Activated T-helper 1 cell treated with anti-CD3 and anti-CD28 coated beads, Interleukin-2, amount 50 U/mL, for 16 hours (primary cell): ENCODE measurements around the gene RIPPLY3.
"Not testable (repeated sequence)": the region's sequence is repeated elsewhere in the genome, so short reads cannot be mapped to it uniquely, and the experiment has no call there.

Experiments used
- DNase-seq, 2 donors: peaks; one replicate each; pipeline ENCODE4 v3.0.0-alpha.2; 2020; ENCODE audit warnings: low read depth in 1 of 2, low spot score in 1 of 2

RIPPLY3 gene

DNA sequence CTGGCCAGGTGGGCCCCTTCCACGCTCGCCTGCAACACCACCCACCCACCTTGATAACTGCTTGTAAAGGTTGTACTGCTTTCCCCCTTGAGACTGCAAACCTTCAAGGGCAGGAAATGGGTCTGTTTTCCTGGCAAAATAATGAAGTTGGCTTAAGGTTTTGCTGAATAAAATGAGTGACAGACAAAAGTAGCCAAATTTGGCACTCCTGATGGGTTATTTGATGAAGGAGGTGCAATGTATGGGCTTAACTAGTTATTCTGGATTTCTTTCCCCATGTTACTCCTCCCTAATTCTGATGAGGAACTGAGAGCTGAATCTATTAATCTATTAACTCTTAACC, 25.5 kb upstream of the RIPPLY3 start:
- DNase-seq: no peak

DNA sequence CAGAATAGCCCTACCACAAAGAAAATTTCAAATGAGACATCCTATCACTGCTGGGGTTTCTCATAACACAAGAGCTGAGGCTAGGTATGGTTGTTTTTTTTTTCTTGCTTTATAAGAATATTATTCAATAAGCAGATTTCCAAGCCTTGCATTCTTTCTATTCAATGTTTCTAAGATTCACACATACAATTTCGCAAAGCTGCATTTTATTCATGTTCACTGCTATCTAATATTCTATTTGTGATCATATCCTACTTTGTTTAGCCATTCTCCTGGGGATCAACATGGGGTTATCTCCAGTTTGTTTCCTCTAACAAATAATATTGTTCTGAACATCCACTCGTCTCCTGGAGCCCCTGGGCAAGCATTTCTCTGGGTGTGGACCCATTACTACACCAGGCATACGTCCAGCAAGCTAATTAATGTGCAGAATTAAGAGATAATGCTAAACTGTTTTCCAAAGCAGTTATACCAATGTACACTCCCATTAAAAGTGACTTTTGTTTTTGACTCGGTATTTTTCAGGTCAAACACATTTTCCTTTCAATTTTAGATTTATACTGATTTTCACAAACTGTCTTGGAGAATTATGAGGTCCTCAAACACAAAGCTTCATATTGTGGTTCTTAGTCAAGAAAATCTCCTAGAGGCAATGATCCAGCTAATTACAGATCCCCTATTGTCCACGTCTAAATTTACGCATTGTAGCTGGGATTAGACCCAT, 24.4 kb upstream of the RIPPLY3 start:
- DNase-seq: no peak

DNA sequence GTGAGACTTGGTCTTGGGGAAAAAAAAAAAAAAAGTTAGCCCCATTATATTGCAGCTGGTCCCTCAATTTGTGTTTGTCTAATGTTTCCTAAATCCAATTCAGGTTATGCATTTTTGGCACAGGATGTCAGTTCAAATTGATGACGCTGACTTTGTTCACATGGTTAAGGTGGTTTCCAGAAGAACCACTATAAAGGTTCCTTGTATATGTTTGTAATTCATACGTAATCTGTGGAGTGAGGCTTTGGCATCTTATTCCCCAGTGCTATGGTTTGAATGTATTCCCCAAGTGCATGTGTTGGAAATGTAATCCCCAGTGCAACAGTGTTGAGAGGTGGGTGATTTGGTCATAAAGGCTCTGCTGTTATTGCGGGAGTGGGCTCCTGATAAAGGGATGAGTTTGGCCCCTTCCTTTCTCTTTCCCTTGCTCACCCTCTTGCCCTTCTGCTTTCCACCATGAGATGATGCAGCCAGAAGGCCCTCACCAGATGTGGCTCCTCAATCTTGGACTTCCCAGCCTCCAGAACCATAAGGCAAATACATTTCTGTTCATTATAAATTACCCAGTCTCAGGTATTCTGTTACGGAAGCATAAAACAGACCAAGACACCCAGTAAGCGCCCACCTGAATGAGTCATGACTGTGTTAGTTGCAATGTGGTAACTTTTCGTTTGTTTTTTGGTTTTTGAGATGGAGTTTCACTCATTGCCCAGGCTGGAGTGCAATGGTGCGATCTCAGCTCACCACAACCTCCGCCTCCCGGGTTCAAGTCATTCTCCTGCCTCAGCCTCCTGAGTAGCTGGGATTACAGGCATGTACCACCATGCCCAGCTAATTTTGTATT, 20.5 kb upstream of the RIPPLY3 start:
- no peak for DNase-seq

DNA sequence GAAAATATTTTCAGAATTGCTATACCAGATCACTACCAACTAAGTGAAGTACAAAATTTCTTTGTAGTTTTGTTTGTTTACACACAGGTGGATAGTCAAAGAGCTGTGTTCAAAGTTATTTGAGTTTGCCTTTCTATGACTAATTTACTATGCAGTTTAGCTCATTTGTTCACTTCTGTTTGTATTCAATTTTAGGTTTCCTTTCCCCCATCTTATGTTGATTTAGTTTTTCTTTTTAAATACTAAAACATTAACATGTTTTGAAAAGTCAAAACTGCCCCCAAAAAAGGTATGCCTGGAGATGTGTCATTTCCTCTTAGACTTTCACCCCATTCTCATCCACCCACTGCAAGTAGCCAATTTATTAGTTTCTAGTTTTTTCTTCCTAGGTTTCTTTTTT, 18.7 kb upstream of the RIPPLY3 start:
- DNase-seq: no peak

DNA sequence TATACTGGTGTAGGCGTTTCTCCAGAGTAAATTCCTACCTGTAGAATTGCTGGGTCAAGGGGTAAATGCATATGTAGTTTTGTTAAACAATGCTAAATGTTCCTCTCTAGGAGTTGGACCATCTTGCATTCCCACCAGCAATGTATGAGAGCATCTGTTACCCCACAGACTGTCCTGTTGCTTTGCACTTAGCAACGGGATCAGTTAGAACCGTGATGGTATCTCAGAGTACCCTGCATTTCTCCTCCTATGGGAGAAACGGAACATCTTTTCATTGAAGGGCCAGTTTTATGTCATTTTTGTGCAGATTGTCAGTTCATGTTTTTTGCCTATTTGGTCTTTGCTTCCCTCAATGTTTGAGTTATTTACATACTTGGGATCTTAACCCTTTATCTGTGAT, 18.0 kb upstream of the RIPPLY3 start:
- no peak for DNase-seq

DNA sequence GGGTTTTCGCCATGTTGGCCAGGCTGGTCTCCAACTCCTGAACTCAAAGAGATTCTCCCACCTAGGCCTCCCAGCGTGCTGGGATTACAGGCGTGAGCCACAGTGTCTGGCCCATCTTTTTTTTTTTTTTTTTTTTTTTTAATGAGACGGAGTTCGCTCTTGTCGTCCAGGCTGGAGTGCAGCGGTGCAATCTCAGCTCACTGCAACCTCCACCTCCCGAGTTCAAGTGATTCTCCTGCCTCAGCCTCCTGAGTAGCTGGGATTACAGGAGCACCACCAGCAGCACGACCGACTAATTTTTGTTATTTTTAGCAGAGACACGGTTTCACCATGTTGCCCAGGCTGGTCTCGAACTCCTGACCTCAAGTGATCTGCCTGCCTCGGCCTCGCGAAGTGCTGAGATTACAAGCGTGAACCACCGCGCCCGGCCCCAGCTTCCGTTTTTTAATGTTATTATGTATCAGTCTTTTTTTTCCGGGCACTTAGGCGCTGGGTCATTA, 17.3 kb upstream of the RIPPLY3 start:
- DNase-seq: not testable (repeated sequence)

DNA sequence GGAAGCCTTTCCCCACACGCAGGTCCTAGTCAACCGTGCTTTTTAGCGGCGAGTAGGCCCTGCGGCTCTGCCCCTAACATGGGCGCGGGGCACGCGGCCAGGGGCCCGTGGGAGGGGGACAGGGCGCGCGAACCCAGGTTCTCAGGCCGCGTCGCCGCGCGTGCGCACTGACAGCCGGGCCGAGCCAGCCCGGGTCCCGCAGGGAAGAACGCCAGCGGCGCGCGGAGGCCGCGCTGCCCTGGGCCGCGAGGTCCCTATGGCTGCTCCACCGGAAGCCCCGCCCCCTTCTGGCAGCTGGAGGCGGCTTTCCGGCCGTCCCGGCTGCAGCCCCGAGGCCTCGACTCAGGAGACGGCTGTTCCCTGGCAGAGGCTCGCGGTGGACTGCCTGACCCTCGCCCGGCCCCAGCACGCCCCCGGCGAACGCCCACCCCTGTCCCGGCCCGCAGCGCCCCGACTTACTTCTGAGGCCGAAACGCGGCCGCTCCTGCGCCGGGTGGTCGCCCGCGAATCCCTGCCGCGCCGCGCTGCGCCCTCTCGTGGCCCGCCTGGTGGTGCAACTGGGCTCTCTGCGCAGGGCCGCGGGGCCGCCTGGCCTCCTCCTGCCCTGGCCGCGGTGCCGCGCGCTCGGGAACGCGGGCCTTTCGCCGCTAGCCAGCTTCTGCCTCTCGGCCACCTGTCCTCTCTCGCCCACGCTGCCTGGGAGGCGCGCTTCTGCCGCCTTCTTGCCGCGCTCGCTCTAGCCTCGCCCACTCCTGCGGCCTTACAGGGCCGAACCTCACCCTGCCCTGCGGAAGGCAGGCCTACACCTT, 16.6 kb upstream of the RIPPLY3 start:
- DNase-seq: peak; percentile 59 to 81

DNA sequence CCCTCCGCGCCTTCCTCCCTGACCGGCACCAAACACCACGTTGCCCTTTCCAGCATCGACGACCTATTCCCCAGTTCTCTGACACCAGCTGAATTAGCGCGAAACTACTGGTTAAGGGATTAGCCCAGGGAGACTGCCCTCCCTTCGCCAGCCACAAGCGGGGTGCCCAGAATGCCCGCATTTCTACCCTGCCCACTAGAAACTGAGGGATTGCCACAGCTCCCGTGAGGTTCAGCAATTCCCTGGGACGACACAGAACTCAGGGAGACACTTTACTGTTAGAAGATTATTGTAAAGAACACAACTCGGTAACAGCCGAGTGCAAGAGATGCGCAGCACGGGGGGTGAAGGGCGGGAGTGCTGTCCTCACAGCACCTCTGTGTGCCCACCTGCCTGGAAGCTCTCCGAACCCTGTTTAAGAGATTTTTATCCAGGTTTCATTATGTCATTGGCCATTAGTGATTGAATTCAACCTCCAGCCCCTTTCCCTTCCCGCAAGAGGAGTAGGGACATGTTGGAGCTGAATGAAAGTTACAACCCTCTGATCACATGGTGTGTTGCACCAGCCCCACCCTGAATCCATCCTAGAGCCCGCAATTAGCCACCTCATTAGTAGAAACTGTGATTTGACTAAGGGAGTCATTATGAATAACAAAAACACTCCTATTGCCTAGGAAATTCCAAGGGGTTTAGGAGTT, 15.8 kb upstream of the RIPPLY3 start:
- DNase-seq: no peak

DNA sequence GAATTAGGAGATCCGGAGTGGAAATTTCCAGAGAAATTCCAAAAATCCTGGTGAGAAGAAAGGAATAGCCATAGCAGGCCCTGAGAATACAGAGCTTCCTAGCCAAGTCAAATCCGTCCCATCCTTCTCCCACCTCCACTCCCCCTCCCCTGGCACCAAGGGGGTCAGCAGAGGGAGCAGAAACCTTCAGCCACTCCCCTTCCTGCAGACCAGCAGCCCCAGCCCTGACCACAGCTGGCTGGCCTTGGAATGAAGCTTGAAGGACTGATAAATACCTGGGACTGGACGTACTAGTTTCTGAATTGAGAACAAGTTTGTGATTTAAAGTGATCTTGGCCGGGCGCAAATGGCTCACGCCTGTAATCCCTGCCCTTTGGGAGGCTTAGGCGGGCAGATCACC, 13.8 kb upstream of the RIPPLY3 start:
- DNase-seq: no peak

DNA sequence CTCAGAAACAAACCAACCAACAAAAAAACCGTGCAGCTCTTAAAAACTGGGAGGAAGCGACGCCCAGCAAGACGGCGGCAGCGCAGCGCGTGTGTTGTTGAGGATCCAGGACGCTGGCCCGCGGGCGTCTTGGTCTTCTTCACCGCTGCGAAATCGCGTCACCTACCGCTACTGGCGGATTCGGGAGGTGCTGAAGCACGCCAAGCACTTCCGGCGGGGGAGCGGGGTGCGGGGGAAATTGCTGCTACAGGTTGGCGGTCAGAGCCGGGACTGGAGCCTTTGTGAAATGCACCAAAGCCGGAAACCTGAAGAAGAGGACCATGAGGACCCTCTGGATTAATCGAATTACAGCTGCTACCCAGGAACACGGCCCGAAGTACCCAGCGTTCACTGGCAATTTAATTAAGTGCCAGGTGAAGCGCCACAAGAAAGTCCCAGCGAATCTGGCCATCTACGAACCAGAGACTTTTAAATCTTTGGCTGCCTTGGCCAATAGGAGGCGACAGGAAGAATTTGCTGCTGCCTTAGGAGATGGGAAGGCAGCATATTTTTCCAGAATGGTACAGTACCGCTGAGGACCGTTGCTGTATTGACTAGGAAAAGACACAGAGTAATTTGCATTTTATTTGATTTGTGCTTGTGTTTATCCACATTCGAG, 11.9 kb upstream of the RIPPLY3 start:
- no peak for DNase-seq

DNA sequence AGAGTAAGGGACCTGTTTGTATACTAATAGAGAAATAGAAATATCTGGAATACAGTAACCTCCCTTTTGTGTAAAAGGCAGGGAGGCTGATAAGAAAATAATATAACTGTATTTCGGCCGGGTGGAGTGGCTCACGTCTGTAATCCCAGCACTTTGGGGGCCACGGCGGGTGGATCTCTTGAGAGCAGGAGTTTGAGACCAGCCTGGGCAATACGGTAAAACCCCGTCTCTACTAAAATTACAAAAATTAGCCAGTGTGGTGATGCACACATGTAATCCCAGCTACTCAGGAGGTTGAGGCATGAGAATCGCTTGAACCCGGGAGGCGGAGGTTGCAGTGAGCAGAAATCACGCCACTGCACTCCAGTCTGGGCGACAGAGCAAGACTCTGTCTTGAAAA, 11.2 kb upstream of the RIPPLY3 start:
- not testable (repeated sequence) for DNase-seq

DNA sequence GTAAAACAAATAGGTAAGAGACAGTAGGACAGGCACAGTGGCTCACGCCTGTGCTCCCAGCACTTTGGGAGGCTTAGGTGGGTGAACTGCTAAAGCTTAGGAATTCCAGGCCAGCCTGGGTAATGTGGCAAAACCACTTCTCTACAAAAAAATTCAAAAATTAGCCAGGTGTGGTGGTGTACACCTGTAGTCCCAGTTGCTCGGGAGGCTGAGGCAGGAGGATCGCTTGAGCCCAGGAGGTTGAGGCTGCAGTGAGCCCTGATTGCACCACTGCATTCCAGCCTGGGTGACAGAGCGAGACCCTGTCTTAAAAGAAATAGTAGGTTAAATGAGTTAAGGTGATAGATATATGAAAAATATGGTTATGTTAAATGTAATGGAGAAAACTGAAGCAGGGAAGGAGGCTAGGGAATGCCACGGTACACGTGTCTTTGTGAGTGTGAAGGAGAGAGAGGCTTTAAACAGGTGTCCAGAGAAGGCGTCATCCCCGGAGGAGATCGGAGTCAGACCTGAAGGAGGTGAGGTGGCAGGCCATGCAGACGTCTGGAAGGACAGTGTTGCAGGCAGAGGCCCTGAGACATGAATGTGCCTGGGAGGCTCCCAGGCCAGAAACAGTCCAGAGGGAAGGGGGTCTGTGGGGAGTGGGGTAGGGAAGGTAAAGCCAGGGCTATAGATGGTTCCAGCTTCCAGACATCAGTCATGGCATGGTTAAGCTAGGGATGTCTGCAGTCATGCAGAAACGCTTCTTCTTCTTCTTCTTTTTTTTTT, 7.2 kb upstream of the RIPPLY3 start:
- DNase-seq: no peak

DNA sequence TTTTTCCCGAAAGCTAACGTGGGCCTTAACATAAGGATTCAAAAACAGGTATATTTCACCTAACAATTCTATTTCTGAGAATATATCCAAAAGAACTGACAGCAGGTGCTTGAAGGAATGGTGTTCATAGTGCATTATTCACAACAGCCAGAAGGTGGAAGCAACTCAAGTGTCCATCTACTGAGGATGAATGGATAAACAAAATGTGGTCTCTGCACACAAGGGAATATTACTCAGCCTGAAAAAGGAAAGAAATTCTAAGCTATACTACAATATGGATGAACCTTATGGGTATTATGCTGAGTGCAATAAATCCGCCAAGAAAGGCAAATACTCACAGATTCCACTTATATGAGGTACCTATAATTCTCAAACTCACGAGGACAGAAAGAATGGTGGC, 6.1 kb upstream of the RIPPLY3 start:
- DNase-seq: no peak

DNA sequence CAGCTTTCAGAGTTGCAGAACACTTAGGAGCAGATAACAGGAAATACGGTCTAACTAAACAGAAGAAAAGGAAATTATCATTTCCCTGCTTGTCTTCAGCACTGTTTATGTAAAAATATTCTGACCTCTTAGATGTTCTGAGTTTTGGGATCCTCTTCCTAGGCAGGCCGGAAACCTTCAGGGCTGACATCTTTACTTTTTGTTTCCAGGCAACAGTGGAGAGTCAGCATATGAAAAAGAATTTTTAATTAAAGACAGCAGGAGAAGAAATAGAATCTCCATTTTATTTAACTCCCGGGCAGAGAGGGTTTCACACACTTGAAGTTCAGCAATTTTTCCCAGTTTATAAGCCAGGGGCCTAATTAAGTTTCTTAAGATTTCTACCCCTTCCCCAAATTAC, 5.1 kb upstream of the RIPPLY3 start:
- no peak for DNase-seq

DNA sequence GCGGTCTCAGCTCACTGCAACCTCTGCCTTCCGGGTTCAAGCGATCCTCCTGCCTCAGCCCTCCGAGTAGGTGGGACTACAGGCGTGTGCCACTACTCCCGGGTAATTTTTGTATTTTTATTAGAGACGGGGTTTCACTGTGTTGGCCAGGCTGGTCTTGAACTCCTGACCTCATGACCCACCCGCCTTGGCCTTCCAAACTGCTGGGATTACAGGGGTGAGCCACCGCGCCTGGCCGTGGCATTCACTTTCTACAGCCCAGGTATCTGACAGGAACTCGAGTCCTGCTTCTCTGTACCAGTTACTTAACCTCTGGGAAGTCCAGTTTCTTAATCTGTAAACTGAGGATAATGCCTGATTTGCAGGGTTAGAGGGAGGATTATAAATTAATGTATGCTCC, 3.7 kb upstream of the RIPPLY3 start:
- not testable (repeated sequence) for DNase-seq

DNA sequence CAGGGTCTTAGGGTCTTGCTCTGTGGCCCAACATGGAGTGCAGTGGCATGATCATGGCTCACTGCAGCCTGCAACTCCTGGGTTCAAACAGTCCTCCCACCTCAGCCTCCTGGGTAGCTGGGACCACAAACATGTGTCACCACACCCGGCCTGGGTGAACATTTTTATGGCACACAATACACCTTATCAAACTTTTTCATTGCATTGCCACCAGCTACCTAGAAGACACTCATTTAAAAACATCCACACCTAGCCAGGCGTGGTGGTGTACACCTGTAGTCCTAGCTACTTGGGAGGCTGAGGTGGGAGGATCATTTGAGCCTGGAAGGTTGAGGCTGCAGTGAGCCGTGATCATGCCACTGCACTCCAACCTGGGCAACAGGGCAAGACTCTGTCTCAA, 2.6 kb upstream of the RIPPLY3 start:
- not testable (repeated sequence) for DNase-seq

DNA sequence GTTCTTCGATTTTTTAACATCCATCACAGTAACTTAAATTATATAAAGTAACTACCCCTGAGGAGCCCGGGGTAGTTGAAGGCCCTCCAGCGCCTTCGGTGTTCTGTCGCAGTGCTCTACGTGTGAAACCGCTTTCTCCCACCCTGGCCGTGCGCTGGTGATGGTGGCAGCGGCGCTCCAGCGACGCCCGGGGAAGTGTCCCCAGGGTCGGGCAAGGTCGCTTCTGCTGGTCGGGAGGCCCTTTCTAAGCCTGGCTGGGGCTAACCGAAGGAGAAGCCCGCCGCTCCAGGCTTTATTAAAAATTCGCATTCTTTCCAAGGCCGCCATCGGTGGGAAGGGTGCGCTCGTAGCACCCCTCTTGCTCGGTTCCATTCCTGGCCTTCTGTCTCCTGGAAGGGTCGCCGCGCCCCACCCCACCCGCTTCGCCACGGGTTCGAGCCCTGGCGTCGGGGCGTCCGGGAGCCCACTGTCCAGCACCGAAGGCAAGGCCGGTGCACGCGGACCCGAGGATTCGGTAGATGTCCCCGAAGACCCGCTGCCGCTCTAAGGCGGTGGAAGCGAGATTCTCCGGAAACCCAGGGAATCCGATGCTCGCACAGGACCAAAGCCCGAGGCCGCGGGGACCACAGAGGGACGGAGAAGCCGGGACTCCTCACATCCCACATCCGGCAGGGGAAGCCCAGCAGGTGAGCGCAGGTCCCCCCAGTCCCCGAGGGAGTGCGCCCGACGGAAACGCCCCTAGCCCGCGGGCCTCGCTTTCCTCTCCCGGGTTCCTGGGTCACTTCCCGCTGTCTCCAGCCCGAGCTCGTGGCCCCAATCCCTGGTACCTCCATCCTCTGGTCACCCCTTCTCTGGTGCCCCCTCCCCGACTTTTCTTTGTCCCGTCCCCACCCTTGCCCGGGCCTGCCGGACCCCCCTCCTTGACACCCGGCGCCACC, 685 bp upstream of the RIPPLY3 start:
- DNase-seq: no peak

DNA sequence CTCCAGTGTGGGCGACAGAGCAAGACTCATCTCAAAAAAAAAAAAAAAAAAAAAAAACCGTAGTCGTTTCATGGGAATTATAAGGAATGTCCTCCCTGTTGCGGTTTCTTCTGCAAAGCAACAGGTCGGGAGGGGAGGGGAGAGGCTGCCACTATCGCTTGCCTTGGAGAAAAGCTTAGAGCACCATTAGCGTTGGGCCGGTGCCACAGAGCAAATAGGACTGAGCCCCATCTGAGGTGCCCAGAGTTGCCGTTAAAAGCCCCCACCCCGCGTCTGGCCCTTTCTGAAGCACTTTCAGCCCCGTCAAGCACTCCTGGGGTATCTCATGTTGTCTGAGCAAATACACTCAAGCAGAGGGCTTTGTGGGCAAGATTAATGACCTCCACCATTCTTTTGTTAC, 2.2 kb downstream of the RIPPLY3 start:
- no peak for DNase-seq
